ENCODE results near the gene DMD. TPM values are rescaled to one million over a fixed set of nuclear protein-coding genes. Genes with fewer than 3 reads are reported as not detected.

DMD gene
- total RNA-seq, 1 donor from 2014 or later = 2.5 TPM

GRCh38 chrX:32451954-32452695, 759.2 kb downstream of the DMD start:
- no peaks in the 10 kb centered on the region for H3K36me3 ChIP-seq (ENCODE audit: control insufficient read depth, insufficient read depth, low read length)
- TF ChIP-seq CTCF (IDR thresholded peaks at IDR 0.05; ENCODE audit: insufficient read depth, low read length, poor library complexity, severe bottlenecking) = no peak
- DNase-seq (ENCODE audit: low read depth) = no peak
- H3K4me3 ChIP-seq (ENCODE audit: low read depth, low read length) = no peak overlapping the region
- no peaks in the 10 kb centered on the region for H3K27me3 ChIP-seq (ENCODE audit: control insufficient read depth, insufficient read depth, low read length)

GRCh38 chrX:32448945-32449344, 762.4 kb downstream of the DMD start:
- no peak for DNase-seq (ENCODE audit: low read depth)
- H3K27me3 ChIP-seq (ENCODE audit: control insufficient read depth, insufficient read depth, low read length) = no peaks in the 10 kb centered on the region
- no peak overlapping the region for H3K4me3 ChIP-seq (ENCODE audit: low read depth, low read length)
- no peaks in the 10 kb centered on the region for H3K36me3 ChIP-seq (ENCODE audit: control insufficient read depth, insufficient read depth, low read length)
- TF ChIP-seq CTCF (IDR thresholded peaks at IDR 0.05; ENCODE audit: insufficient read depth, low read length, poor library complexity, severe bottlenecking) = no peak

- Histone ChIP-seq H3K4me3 (ENCODE audit: low read depth, low read length) (no peak overlapping the region), H3K27me3 (ENCODE audit: control insufficient read depth, insufficient read depth, low read length) (no peaks in the 10 kb centered on the region), H3K36me3 (ENCODE audit: control insufficient read depth, insufficient read depth, low read length) (no peaks in the 10 kb centered on the region)
- no peak for DNase-seq (ENCODE audit: low read depth)
- no peak for TF ChIP-seq CTCF (IDR thresholded peaks at IDR 0.05; ENCODE audit: insufficient read depth, low read length, poor library complexity, severe bottlenecking)
These were observed 763.0 kb downstream of the DMD start for GRCh38 chrX:32448320-32448719.

GRCh38 chrX:32447640-32448039, 763.7 kb downstream of the DMD start:
- Histone ChIP-seq H3K27me3 (ENCODE audit: control insufficient read depth, insufficient read depth, low read length) (no peaks in the 10 kb centered on the region), H3K36me3 (ENCODE audit: control insufficient read depth, insufficient read depth, low read length) (no peaks in the 10 kb centered on the region), H3K4me3 (ENCODE audit: low read depth, low read length) (no peak overlapping the region)
- no peak for DNase-seq (ENCODE audit: low read depth)
- no peak for TF ChIP-seq CTCF (IDR thresholded peaks at IDR 0.05; ENCODE audit: insufficient read depth, low read length, poor library complexity, severe bottlenecking)

GRCh38 chrX:32443841-32444240, 767.5 kb downstream of the DMD start:
- Histone ChIP-seq H3K27me3 (ENCODE audit: control insufficient read depth, insufficient read depth, low read length) (no peaks in the 10 kb centered on the region), H3K4me3 (ENCODE audit: low read depth, low read length) (no peak overlapping the region), H3K36me3 (ENCODE audit: control insufficient read depth, insufficient read depth, low read length) (no peaks in the 10 kb centered on the region)
- no peak for TF ChIP-seq CTCF (IDR thresholded peaks at IDR 0.05; ENCODE audit: insufficient read depth, low read length, poor library complexity, severe bottlenecking)
- DNase-seq (ENCODE audit: low read depth) = no peak

- no peaks in the 10 kb centered on the region for H3K36me3 ChIP-seq (ENCODE audit: control insufficient read depth, insufficient read depth, low read length)
- no peaks in the 10 kb centered on the region for H3K27me3 ChIP-seq (ENCODE audit: control insufficient read depth, insufficient read depth, low read length)
- no peak overlapping the region for H3K4me3 ChIP-seq (ENCODE audit: low read depth, low read length)
- no peak for DNase-seq (ENCODE audit: low read depth)
- no peak for TF ChIP-seq CTCF (IDR thresholded peaks at IDR 0.05; ENCODE audit: insufficient read depth, low read length, poor library complexity, severe bottlenecking)
These were observed 790.1 kb downstream of the DMD start for GRCh38 chrX:32421266-32421665.

Data from kidney epithelial cell (primary cell).